Stomach (tissue), 19 donors: ENCODE results near the gene SLC6A3. TPM values are rescaled to one million over a fixed set of nuclear protein-coding genes. Genes with fewer than 3 reads are reported as not detected.
A peak's percentile ranks its signal among the peaks of the same experiment; 100 is the strongest.

Experiments
- DNase-seq, 2 donors: peaks; one replicate each; pipeline versions ENCODE4 v3.0.0 to v3.0.0-alpha.2; 2013 to 2019
- H3K27ac ChIP-seq, 5 donors: fragments of 200-600 bp in 4 of 5; sonication (generic) in 4 of 5; one replicate each; pipeline ENCODE4 v1.5.1; 2013 to 2019; ENCODE audit warnings: mild to moderate bottlenecking in 1 of 5, moderate library complexity in 1 of 5
- H3K27me3 ChIP-seq, 3 donors: fragments of 200-600 bp; sonication (generic); one replicate each; pipeline ENCODE4 v1.5.1; 2017 to 2019; ENCODE audit warnings: mixed run types in 1 of 3
- H3K36me3 ChIP-seq, 4 donors: fragments of 200-600 bp; sonication (generic); 1 replicate in 3 of 4; 2 replicates in 1 of 4; pipeline ENCODE4 v1.5.1; 2016 to 2019
- H3K4me1 ChIP-seq, 4 donors: fragments of 200-600 bp; sonication (generic); one replicate each; pipeline ENCODE4 v1.5.1; 2016 to 2019
- H3K4me3 ChIP-seq, 4 donors: fragments of 200-600 bp; sonication (generic) in 3 of 4; one replicate each; pipeline ENCODE4 v1.5.1; 2016 to 2019; ENCODE audit warnings: mild to moderate bottlenecking in 1 of 4
- H3K9me3 ChIP-seq, 4 donors: fragments of 200-600 bp; sonication (generic); one replicate each; pipeline ENCODE4 v1.5.1; 2016 to 2019
- EP300 ChIP-seq: sonication (generic); formaldehyde crosslinking; IDR thresholded peaks from one replicate; pipeline ENCODE4 v1.6.1; 2017; ENCODE audit warnings: antibody characterized with exemption
- POLR2A ChIP-seq, 4 donors: fragments of 450-650 bp; IDR thresholded peaks; one replicate each; pipeline ENCODE4 v1.6.1; 2016; ENCODE audit warnings: antibody characterized with exemption in 4 of 4, control low read depth in 2 of 4, mild to moderate bottlenecking in 1 of 4, moderate library complexity in 1 of 4
- POLR2AphosphoS5 ChIP-seq, 3 donors: sonication (generic); formaldehyde crosslinking; IDR thresholded peaks; one replicate each; pipeline ENCODE4 v1.6.1; 2016; ENCODE audit warnings: antibody characterized with exemption in 3 of 3
- WGBS, 5 donors: extraction: QIAGEN DNeasy Blood & Tissue Kit in 3 of 5; methylation state at CpG; one replicate each; pipeline versions ENCODE4 v1.1.5 to v1.1.7; 2013 to 2018; 5-methylcytosine and 5-hydroxymethylcytosine counted together
- intact Hi-C: fragments of 100-400 bp; cut with DNase I; formaldehyde crosslinking; loops from one replicate; pipeline ENCODE4 v1.15.1; 2023; ENCODE audit warnings: low total_unique reads
- long read RNA-seq, 10 donors: transcript quantifications; one replicate each; lab custom pipeline, GENCODE V29; 2026
- polyA plus RNA-seq, 3 donors: library from polyadenylated mRNA; stranded (reverse); fragments of 200-250 nt; gene quantifications; one replicate each; pipeline ENCODE4 v1.2.3, GENCODE V29; 2013
- total RNA-seq, 5 donors: library from RNA; depleted of rRNA; stranded (reverse); fragments of >200 nt; gene quantifications; one replicate each; pipeline versions ENCODE4 v1.1.0 to v1.2.3, GENCODE V29; 2014 to 2016
- TF ChIP-seq, protein P1 (sequence below), 7 experiments: fragments of 450-650 bp in 4 of 7; fragments of 200-600 bp in 3 of 7; sonication (generic) in 3 of 7; IDR thresholded peaks; one replicate each; pipeline ENCODE4 v1.5.1; 2016 to 2019; ENCODE audit warnings: antibody characterized with exemption in 7 of 7, control low read depth in 2 of 7, mild to moderate bottlenecking in 1 of 7
- donor health status: healthy with polysubstance abuse.
- donor health status: Bipolar disorder and iron deficiency.
- donor health status: healthy.

The SLC6A3 gene
- not detected for total RNA-seq
- polyA plus RNA-seq = under 1 TPM in 1 of 3 donors, not detected in 2; 0.05 TPM
- long read RNA-seq, donor 1 = 0 reads
- long read RNA-seq, donor 2 = 0 reads
- long read RNA-seq, donor 3 = 0 reads
- long read RNA-seq, donor 4 = 0 reads
- long read RNA-seq, donor 5 = 0 reads
- long read RNA-seq, donor 6 = 0 reads
- long read RNA-seq, donor 7 = 0 reads
- long read RNA-seq, donor 8 = 0 reads
- long read RNA-seq, donor 9 = 0 reads
- long read RNA-seq, donor 10 = 0 reads

DNA sequence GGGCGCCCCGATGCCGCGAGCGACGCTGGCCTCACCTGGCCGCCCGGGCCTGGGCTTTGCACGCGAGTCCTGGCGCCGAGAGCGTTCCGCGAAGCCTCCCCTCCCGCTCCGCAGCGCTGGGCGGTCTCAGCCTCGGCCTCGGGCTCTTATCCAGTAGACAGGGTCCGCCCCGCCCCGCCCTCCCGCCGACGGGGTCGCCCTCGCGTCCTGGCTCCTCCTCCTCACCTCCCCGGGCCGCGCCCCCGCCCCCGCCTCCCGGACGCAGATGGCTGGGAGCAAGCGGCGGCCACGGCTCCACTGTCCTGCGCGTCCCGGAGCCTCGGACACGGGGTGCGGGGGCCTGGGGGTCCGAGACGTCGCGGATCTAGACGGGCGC is at the start of gene SLC6A3:
Gene SLC6A3, minus strand, starts transcription at position 128 of the 376 bp plus-strand sequence. CDS start 2,243 bp downstream, outside the sequence.
- intact Hi-C loops = no loop called here
- no peaks in the 10 kb centered on the region for H3K36me3 ChIP-seq
- H3K27ac ChIP-seq = no peak within 1 kb of the TSS
- 1 to 2% (median 2%) methylated on average over 33 to 52 of the region's 52 CpGs; no CpG with 5 or more reads in 1 of the 5 donors for WGBS, 5 donors
- peaks cover 13 to 27% (median 20%) of the 10 kb centered on the region in 4 donors for H3K4me1 ChIP-seq
- peak; percentile 27 to 84 for DNase-seq
- peaks cover 17 to 87% (median 60%) of the 10 kb centered on the region in 3 donors for H3K27me3 ChIP-seq
- peak within 1 kb of the TSS in 3 of 4 donors; percentile 24 to 43 (median 25) for H3K4me3 ChIP-seq
- TF ChIP-seq, protein P1, sequence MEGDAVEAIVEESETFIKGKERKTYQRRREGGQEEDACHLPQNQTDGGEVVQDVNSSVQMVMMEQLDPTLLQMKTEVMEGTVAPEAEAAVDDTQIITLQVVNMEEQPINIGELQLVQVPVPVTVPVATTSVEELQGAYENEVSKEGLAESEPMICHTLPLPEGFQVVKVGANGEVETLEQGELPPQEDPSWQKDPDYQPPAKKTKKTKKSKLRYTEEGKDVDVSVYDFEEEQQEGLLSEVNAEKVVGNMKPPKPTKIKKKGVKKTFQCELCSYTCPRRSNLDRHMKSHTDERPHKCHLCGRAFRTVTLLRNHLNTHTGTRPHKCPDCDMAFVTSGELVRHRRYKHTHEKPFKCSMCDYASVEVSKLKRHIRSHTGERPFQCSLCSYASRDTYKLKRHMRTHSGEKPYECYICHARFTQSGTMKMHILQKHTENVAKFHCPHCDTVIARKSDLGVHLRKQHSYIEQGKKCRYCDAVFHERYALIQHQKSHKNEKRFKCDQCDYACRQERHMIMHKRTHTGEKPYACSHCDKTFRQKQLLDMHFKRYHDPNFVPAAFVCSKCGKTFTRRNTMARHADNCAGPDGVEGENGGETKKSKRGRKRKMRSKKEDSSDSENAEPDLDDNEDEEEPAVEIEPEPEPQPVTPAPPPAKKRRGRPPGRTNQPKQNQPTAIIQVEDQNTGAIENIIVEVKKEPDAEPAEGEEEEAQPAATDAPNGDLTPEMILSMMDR (IDR thresholded peaks at IDR 0.05) = no peak
- TF ChIP-seq POLR2AphosphoS5 (IDR thresholded peaks at IDR 0.05) (no peak), EP300 (no peak), POLR2A (IDR thresholded peaks at IDR 0.05) (no peak)
- H3K9me3 ChIP-seq = no peaks in the 10 kb centered on the region

DNA sequence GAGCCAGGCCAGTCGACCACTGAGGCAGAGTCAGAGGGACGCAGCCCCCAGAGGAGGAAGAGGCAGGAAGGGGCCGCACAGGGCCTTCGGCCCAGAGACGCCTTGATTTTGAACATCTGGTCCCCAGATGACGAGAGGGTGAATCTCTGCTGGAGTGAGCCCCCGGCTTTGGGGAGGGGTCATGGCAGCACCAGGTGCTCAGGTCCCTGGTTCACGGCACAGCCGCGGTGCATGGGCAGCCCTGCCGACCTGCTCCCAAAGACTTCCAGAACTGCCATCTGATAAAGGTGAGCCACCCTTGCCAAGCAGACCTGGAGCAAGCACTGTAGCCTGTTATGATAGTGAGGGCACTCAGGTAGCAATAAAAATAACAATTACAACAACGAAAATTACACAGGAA is 48.7 kb upstream of the SLC6A3 start:
- peaks cover 8 to 80% (median 66%) of the 10 kb centered on the region in 4 donors for H3K36me3 ChIP-seq
- no peak for TF ChIP-seq EP300
- TF ChIP-seq, protein P1 (IDR thresholded peaks at IDR 0.05) = no peak
- TF ChIP-seq POLR2AphosphoS5 (IDR thresholded peaks at IDR 0.05) = no peak
- no peaks in the 10 kb centered on the region for H3K9me3 ChIP-seq
- peaks cover 0 to 26% (median 5%) of the 10 kb centered on the region in 4 donors for H3K4me1 ChIP-seq
- WGBS, 5 donors = 78 to 88% (median 82%) methylated on average over 8 to 12 of the region's 12 CpGs
- no peaks in the 10 kb centered on the region for H3K27me3 ChIP-seq
- DNase-seq = no peak
- H3K4me3 ChIP-seq = no peak overlapping the region
- H3K27ac ChIP-seq = peak overlapping the region in 3 of 5 donors; percentile 13 to 80 (median 69)
- intact Hi-C loops = no loop called here

DNA sequence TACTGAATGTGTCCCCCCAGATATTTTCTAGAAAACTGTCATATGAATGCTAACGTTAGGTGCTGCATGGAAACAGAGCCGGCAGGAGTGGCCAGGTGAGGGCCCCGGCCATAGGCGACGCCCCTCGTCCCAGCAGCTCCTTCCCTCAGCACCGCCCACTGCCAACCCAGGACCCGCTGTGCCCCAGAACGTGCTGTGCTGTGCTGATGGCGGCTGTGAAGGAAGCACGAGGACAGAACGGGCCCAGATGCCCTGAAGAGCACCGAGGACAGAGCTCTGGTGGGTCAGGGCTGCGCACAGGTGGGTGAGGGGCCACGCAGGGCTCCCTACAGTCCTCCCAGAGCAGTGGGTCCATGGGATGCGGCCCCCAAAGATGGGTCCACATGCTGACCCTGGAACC is 48.2 kb upstream of the SLC6A3 start:
- WGBS, 5 donors = 90 to 96% (median 93%) methylated on average over 16 of the region's 16 CpGs
- H3K4me1 ChIP-seq = peaks cover 0 to 28% (median 5%) of the 10 kb centered on the region in 4 donors
- peaks cover 8 to 80% (median 69%) of the 10 kb centered on the region in 4 donors for H3K36me3 ChIP-seq
- no peak overlapping the region for H3K27ac ChIP-seq
- no peak for DNase-seq
- H3K4me3 ChIP-seq = no peak overlapping the region
- intact Hi-C loops = no loop called here
- H3K9me3 ChIP-seq = no peaks in the 10 kb centered on the region
- TF ChIP-seq, protein P1 (IDR thresholded peaks at IDR 0.05) = no peak
- no peak for TF ChIP-seq POLR2AphosphoS5 (IDR thresholded peaks at IDR 0.05)
- no peak for TF ChIP-seq POLR2A (IDR thresholded peaks at IDR 0.05)
- no peak for TF ChIP-seq EP300
- H3K27me3 ChIP-seq = no peaks in the 10 kb centered on the region

DNA sequence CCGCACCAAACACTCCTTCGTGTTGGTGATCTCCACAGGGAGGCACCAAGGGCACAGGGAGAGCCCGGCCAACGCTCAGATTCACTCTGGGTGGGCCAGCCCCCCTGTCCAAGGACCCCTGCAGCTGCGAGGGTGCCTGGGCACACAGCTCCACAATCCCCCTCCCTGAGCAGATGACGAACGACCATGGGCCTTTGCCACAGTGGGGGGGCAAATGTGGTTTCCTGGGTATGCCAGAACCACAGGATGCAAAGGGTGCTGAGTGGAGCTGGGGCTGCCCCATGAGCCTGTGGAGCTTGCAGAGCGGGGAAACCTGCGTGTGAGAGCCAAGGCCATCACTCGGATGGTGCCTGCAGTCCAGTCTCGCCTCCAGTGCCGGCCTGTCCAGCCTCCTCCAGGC is 47.5 kb upstream of the SLC6A3 start:
- H3K4me1 ChIP-seq = peaks cover 0 to 28% (median 3%) of the 10 kb centered on the region in 4 donors
- H3K9me3 ChIP-seq = no peaks in the 10 kb centered on the region
- DNase-seq = no peak
- peaks cover 13 to 86% (median 74%) of the 10 kb centered on the region in 4 donors for H3K36me3 ChIP-seq
- TF ChIP-seq POLR2A (IDR thresholded peaks at IDR 0.05) (no peak), EP300 (no peak), POLR2AphosphoS5 (IDR thresholded peaks at IDR 0.05) (no peak)
- TF ChIP-seq, protein P1 (IDR thresholded peaks at IDR 0.05) = no peak
- no peak overlapping the region for H3K27ac ChIP-seq
- no peaks in the 10 kb centered on the region for H3K27me3 ChIP-seq
- H3K4me3 ChIP-seq = no peak overlapping the region
- 39 to 89% (median 85%) methylated on average over 3 to 12 of the region's 12 CpGs for WGBS, 5 donors
- intact Hi-C loops = no loop called here
